ENCODE results near the gene NME4.

Gene NME4

DNA sequence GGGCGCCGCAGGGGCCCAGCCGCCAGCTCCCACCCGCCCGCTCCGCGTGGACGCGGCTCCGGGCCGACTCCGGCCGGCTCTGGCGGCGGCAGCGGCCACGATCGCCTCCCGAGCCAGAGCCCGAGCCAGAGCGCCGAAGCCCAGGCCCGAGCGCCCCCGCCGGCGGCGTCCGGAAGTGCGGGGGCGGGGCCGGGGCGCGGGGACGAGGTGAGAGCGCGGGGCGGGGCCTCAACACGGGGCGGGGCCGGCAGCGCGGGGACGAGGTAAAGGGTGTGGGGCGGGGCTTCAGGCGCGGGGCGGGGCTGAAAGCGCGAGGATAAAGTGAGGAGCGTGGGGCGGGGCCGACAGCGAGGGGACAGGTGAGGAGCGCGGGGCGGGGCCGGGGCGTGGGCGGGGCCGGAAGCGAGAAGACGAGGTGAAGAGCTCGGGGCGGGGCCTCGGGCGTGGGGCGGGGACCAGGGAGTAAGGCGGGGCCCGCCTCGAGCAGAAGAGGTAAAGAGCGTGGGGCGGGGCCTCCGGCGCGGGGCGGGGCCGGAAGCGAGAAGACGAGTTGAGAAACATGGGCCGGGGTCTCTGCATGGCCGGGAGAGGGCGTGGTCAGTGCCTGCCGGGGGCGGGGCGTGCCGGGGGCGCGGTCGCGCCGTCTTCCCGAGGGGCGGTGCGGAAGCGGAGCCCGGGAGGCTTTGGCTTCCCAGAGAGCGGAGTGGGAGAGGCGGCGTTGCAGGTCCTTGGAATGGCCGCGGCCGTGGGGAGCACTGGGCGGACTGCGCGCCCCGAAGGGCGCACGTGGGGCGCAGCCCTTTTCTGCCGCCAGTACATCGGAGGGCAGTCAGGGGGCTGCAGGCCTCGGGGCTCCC is 44.2 kb upstream of the NME4 start, which contains the start of gene AXIN1:
AXIN1 (minus strand) TSS at position 177 of the 857 bp plus-strand sequence. CDS start 5,698 bp downstream, outside the sequence.
- Mint-ChIP-seq H3K27me3 (ENCODE audit: low read depth) (no peaks in the 10 kb centered on the region), H3K4me3 (peak within 1 kb of the TSS; percentile 92 to 98 (median 96)), H3K4me1 (peaks cover 12% of the 10 kb centered on the region), H3K9me3 (no peaks in the 10 kb centered on the region), H3K36me3 (ENCODE audit: low read depth) (peaks cover 6% of the 10 kb centered on the region), H3K27ac (peak within 1 kb of the TSS in 2 of 3 experiments; percentile 87 to 91)
- TF ChIP-seq CTCF (IDR thresholded peaks at IDR 0.05; ENCODE audit: unreplicated experiment in 3 of 3), result peak; percentile 49 to 56 (median 53)

- Mint-ChIP-seq H3K27me3 (ENCODE audit: low read depth) (no peaks in the 10 kb centered on the region), H3K9me3 (no peaks in the 10 kb centered on the region), H3K4me3 (peak overlapping the region; percentile 70 to 73 (median 72)), H3K27ac (peak overlapping the region in 1 of 3 experiments; percentile 30), H3K4me1 (peaks cover 12% of the 10 kb centered on the region), H3K36me3 (ENCODE audit: low read depth) (peaks cover 5% of the 10 kb centered on the region)
- no peak for TF ChIP-seq CTCF (IDR thresholded peaks at IDR 0.05; ENCODE audit: unreplicated experiment in 3 of 3)
Measured at GRCh38 chr16:353404-354290, 43.4 kb upstream of the NME4 start.

DNA sequence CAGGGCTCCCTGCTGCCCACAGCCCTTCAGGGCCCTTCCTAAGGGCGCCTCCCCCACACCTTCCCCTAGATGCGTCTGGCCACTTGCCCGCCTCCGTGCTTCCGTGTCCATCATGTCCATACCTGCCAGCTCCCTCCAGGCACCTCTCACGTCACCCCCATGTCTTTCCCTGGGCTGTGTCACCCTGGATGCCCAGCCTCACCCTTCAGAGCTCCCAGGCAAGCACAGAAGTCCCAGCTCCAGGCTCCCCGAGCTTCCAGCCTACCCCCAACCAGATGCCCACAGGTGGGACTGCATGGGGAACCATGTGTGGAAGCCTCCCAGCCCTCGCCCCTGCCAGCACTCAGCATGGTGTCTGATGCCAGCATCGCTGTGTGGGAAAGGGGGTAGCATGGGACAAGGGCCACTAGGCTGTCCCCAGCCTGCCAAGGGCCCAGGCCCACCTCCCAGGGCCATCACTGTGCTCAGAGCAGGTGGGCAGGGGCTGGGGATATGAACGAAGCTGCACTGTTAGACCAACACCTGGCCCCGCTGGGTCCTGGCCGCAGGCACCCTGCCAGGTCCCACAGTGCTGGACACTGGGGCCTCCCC is 42.6 kb upstream of the NME4 start:
- peaks cover 5% of the 10 kb centered on the region for H3K36me3 Mint-ChIP-seq (ENCODE audit: low read depth)
- H3K4me1 Mint-ChIP-seq, result peaks cover 9% of the 10 kb centered on the region
- no peak for TF ChIP-seq CTCF (IDR thresholded peaks at IDR 0.05; ENCODE audit: unreplicated experiment in 3 of 3)
- H3K9me3 Mint-ChIP-seq, result no peaks in the 10 kb centered on the region
- H3K27ac Mint-ChIP-seq, result peak overlapping the region in 1 of 3 experiments; percentile 30
- peak overlapping the region; percentile 70 to 73 (median 72) for H3K4me3 Mint-ChIP-seq
- no peaks in the 10 kb centered on the region for H3K27me3 Mint-ChIP-seq (ENCODE audit: low read depth)

GRCh38 chr16:354971-355461 is 42.0 kb upstream of the NME4 start:
- peak overlapping the region in 1 of 3 experiments; percentile 19 for H3K4me3 Mint-ChIP-seq
- H3K36me3 Mint-ChIP-seq (ENCODE audit: low read depth), result peaks cover 5% of the 10 kb centered on the region
- no peak overlapping the region for H3K27ac Mint-ChIP-seq
- H3K4me1 Mint-ChIP-seq, result peaks cover 7% of the 10 kb centered on the region
- H3K9me3 Mint-ChIP-seq, result no peaks in the 10 kb centered on the region
- H3K27me3 Mint-ChIP-seq (ENCODE audit: low read depth), result no peaks in the 10 kb centered on the region
- TF ChIP-seq CTCF (IDR thresholded peaks at IDR 0.05; ENCODE audit: unreplicated experiment in 3 of 3), result no peak

DNA sequence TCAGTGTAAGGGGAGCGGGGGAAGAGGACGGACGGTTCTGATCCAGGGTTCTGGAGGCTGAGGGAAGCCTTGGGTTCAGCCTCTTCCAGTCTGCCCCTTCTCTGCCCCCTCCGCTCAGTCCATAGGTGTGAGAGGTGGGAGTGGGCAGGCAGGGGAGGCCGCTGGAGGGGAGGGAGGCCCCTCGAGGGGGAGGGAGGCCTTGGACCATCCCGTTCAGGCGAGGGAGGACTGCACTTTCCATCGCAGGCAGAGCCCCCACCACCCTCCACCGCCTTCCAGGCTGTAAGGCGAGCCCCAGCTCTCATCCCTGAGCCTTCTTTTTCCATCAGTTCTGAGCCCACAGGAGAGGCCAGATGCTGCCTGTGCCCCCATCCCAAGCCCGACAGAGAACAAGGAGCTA is 40.3 kb upstream of the NME4 start:
- Mint-ChIP-seq H3K27ac (no peak overlapping the region), H3K4me1 (no peaks in the 10 kb centered on the region), H3K27me3 (ENCODE audit: low read depth) (no peaks in the 10 kb centered on the region), H3K9me3 (no peaks in the 10 kb centered on the region), H3K36me3 (ENCODE audit: low read depth) (no peaks in the 10 kb centered on the region), H3K4me3 (no peak overlapping the region)
- no peak for TF ChIP-seq CTCF (IDR thresholded peaks at IDR 0.05; ENCODE audit: unreplicated experiment in 3 of 3)
